DND-41 (cell line): ENCODE results near the gene POSTN.

Source experiments
- ATAC-seq: fragments of 200-7000 bp; cut with Tn5 transposase; 3 replicates; pipeline ENCODE4 v1.9.1; 2021; ENCODE audit warnings: low read depth; ENCODE audit not compliant: insufficient read depth
- DNase-seq: peaks from one replicate; pipeline ENCODE4 v3.0.0-alpha.2; 2020
- H2AFZ ChIP-seq: 2 replicates; pipeline ENCODE4 v1.6.0; 2012; ENCODE audit warnings: low read depth, low read length
- H3K27ac ChIP-seq: 2 replicates; pipeline ENCODE4 v1.5.1; 2012; ENCODE audit warnings: low read length, inconsistent platforms
- H3K27me3 ChIP-seq: fragments of 200-600 bp; sonication (generic); 2 replicates; pipeline ENCODE4 v1.6.0; 2012; ENCODE audit warnings: low read length, mild to moderate bottlenecking, inconsistent platforms; ENCODE audit not compliant: insufficient read depth, poor library complexity
- H3K36me3 ChIP-seq: 2 replicates; pipeline ENCODE4 v1.5.1; 2012; ENCODE audit warnings: low read length, inconsistent platforms; ENCODE audit not compliant: insufficient read depth
- H3K4me1 ChIP-seq: 2 replicates; pipeline ENCODE4 v1.5.1; 2012; ENCODE audit warnings: mild to moderate bottlenecking, low read length; ENCODE audit not compliant: insufficient read depth
- H3K4me2 ChIP-seq: 2 replicates; pipeline ENCODE4 v1.6.0; 2012; ENCODE audit warnings: mild to moderate bottlenecking, moderate library complexity, low read length, inconsistent platforms; ENCODE audit not compliant: insufficient read depth
- H3K4me3 ChIP-seq, 2 experiments: fragments of 200-600 bp in 1 of 2; shearing (Covaris generic) in 1 of 2; 2 replicates each; pipeline ENCODE4 v1.5.1; 2012 to 2016; ENCODE audit warnings: inconsistent platforms in 2 of 2, low read length in 2 of 2, mild to moderate bottlenecking in 2 of 2, low read depth in 1 of 2, moderate library complexity in 1 of 2
- H3K79me2 ChIP-seq: 2 replicates; pipeline ENCODE4 v1.6.0; 2012; ENCODE audit warnings: low read length, inconsistent platforms; ENCODE audit not compliant: insufficient read depth
- H3K9ac ChIP-seq: 2 replicates; pipeline ENCODE4 v1.6.0; 2012; ENCODE audit warnings: low read depth, mild to moderate bottlenecking, inconsistent platforms, low read length, moderate library complexity
- H3K9me3 ChIP-seq: 2 replicates; pipeline ENCODE4 v1.5.1; 2012; ENCODE audit warnings: low read length, moderate library complexity, mild to moderate bottlenecking, inconsistent platforms; ENCODE audit not compliant: insufficient read depth, severe bottlenecking
- H4K20me1 ChIP-seq: 2 replicates; pipeline ENCODE4 v1.6.0; 2012; ENCODE audit warnings: low read length; ENCODE audit not compliant: insufficient read depth
- EZH2 ChIP-seq: IDR thresholded peaks from 3 replicates; pipeline ENCODE4 v1.6.1; 2012; ENCODE audit warnings: borderline replicate concordance, low read depth, mild to moderate bottlenecking, moderate library complexity, low read length, inconsistent platforms; ENCODE audit not compliant: severe bottlenecking
- TF ChIP-seq, protein P1 (sequence below): IDR thresholded peaks from 2 replicates; pipeline ENCODE4 v1.5.1; 2012; ENCODE audit warnings: borderline replicate concordance, low read length, moderate library complexity, mild to moderate bottlenecking; ENCODE audit not compliant: poor library complexity, severe bottlenecking; ENCODE audit errors: extremely low read depth

The POSTN gene

DNA sequence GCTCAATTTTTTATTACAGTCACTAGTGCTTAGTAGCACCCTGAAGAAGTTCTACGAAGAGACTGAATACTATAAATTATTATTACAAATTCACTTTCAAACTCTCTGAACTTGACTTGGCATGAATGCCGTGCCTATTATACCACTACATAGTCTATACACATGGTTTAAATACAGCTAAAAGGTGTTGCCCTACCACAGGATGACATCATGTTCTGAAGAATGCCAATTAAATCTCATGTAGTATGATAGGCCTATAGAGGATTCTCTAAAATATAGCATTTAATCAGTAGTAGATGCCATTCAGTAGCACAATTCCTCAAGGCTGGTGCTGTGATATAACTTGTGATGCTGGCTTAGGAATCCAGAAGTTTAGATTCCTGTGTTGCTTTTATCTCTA lies 16.7 kb upstream of the POSTN start:
- ATAC-seq (no peak), DNase-seq (no peak)
- H2AFZ ChIP-seq: no peak overlapping the region
- no peaks in the 10 kb centered on the region for H3K36me3 ChIP-seq
- no peaks in the 10 kb centered on the region for H3K9me3 ChIP-seq
- no peak overlapping the region for H3K9ac ChIP-seq
- no peaks in the 10 kb centered on the region for H3K4me1 ChIP-seq
- TF ChIP-seq, protein P1, sequence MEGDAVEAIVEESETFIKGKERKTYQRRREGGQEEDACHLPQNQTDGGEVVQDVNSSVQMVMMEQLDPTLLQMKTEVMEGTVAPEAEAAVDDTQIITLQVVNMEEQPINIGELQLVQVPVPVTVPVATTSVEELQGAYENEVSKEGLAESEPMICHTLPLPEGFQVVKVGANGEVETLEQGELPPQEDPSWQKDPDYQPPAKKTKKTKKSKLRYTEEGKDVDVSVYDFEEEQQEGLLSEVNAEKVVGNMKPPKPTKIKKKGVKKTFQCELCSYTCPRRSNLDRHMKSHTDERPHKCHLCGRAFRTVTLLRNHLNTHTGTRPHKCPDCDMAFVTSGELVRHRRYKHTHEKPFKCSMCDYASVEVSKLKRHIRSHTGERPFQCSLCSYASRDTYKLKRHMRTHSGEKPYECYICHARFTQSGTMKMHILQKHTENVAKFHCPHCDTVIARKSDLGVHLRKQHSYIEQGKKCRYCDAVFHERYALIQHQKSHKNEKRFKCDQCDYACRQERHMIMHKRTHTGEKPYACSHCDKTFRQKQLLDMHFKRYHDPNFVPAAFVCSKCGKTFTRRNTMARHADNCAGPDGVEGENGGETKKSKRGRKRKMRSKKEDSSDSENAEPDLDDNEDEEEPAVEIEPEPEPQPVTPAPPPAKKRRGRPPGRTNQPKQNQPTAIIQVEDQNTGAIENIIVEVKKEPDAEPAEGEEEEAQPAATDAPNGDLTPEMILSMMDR: no peak
- no peak for TF ChIP-seq EZH2
- H4K20me1 ChIP-seq: no peaks in the 10 kb centered on the region
- no peaks in the 10 kb centered on the region for H3K79me2 ChIP-seq
- H3K4me3 ChIP-seq: no peak overlapping the region
- H3K27ac ChIP-seq: no peak overlapping the region
- no peak overlapping the region for H3K4me2 ChIP-seq
- H3K27me3 ChIP-seq: no peaks in the 10 kb centered on the region

DNA sequence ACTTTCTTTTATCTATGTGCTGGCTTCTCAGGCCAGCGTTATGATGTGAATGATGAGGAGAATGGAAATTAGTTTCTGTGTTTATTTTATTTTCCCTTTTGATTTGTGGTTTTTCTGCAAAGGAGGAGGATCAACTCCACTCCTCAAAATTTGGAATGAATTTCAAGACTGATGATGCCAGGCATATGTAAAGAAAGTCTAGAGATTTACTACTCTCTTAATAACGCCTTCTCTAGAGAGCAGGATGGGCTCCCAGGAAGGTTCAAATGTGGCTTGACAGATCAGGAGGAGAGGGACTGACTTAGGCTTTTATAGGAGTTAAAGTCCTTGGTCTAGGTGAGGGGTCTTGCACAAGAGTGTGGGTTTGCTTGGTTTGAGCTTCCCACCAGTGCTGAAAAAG lies 15.1 kb upstream of the POSTN start:
- DNase-seq (no peak), ATAC-seq (no peak)
- H3K79me2 ChIP-seq: no peaks in the 10 kb centered on the region
- no peak overlapping the region for H3K9ac ChIP-seq
- H3K9me3 ChIP-seq: no peaks in the 10 kb centered on the region
- no peak overlapping the region for H3K4me3 ChIP-seq
- no peak overlapping the region for H2AFZ ChIP-seq
- no peak overlapping the region for H3K4me2 ChIP-seq
- no peak overlapping the region for H3K27ac ChIP-seq
- no peaks in the 10 kb centered on the region for H3K36me3 ChIP-seq
- no peaks in the 10 kb centered on the region for H3K4me1 ChIP-seq
- H4K20me1 ChIP-seq: no peaks in the 10 kb centered on the region
- TF ChIP-seq, protein P1: no peak
- no peak for TF ChIP-seq EZH2
- H3K27me3 ChIP-seq: no peaks in the 10 kb centered on the region

DNA sequence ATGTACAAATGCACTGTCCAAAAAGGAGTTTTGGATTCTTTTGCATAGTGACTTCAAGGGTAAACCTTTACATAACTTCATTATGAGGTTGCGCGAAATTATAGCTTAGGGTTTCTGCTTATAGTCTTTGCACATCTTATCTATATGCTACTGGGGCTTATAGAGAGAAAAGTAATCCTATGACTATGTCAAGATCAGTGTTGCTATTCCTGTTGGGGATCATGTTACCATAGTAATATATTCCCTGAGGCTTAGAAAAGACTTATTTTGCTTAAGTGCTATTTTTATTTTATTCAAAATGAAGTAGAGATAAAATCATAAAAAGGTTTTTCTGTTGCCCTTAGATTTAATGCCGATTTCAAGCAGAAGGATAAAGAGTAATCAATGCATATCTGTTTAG lies 14.7 kb upstream of the POSTN start:
- Histone ChIP-seq H3K27me3 (no peaks in the 10 kb centered on the region), H3K79me2 (no peaks in the 10 kb centered on the region), H2AFZ (no peak overlapping the region), H4K20me1 (no peaks in the 10 kb centered on the region), H3K4me1 (no peaks in the 10 kb centered on the region), H3K9ac (no peak overlapping the region), H3K4me3 (no peak overlapping the region), H3K9me3 (no peaks in the 10 kb centered on the region), H3K27ac (no peak overlapping the region), H3K36me3 (no peaks in the 10 kb centered on the region), H3K4me2 (no peak overlapping the region)
- ATAC-seq (no peak), DNase-seq (no peak)
- TF ChIP-seq, protein P1: no peak
- TF ChIP-seq EZH2: no peak
